Measurements from ENCODE around the gene PCNT. TPM values are rescaled to one million over a fixed set of nuclear protein-coding genes. Genes with fewer than 3 reads are reported as not detected.
A peak's percentile ranks its signal among the peaks of the same experiment; 100 is the strongest.

PCNT gene
- total RNA-seq, 1 experiment from 2014 or later, result 39.6 TPM

GRCh38 chr21:46362946-46363345 lies 39.0 kb downstream of the PCNT start:
- H3K4ac ChIP-seq (ENCODE audit: low read depth, low read length), result no peak overlapping the region
- H3K79me2 ChIP-seq (ENCODE audit: insufficient read depth, low read length), result no peaks in the 10 kb centered on the region
- H3K79me1 ChIP-seq (ENCODE audit: insufficient read depth, low read depth, low read length, poor library complexity, severe bottlenecking), result no peaks in the 10 kb centered on the region
- no peak overlapping the region for H3K56ac ChIP-seq (ENCODE audit: insufficient read length, low read depth, low read length)
- no peak overlapping the region for H3T11ph ChIP-seq (ENCODE audit: low read length)
- H3K9me3 Mint-ChIP-seq, result peaks cover 0 to 7% of the 10 kb centered on the region in 2 experiments; a peak in 1 of 5 replicates
- no peak overlapping the region for H3K18ac ChIP-seq (ENCODE audit: insufficient read length, low read depth, low read length)
- peak overlapping the region in 2 of 3 experiments; percentile 4 to 41; a peak in 1 of 7 replicates for H3K27ac Mint-ChIP-seq
- no peak overlapping the region for H2BK15ac ChIP-seq (ENCODE audit: low read depth, low read length)
- H3K27me3 Mint-ChIP-seq (ENCODE audit: low read depth), result no peaks in the 10 kb centered on the region
- no peak overlapping the region for H3K4me2 ChIP-seq (ENCODE audit: insufficient read depth, insufficient read length, low read length)
- no peak overlapping the region for H2BK120ac ChIP-seq (ENCODE audit: low read depth, low read length, poor library complexity, severe bottlenecking)
- H3K27me3 ChIP-seq (ENCODE audit: insufficient read depth, low read length), result no peaks in the 10 kb centered on the region
- H3K36me3 Mint-ChIP-seq (ENCODE audit: insufficient read depth in 1 of 3, low read depth in 3 of 3), result peaks cover 52 to 83% (median 72%) of the 10 kb centered on the region in 3 experiments
- no peak overlapping the region for H3K23ac ChIP-seq (ENCODE audit: insufficient read length, low read depth, low read length)
- WGBS (ENCODE audit: extremely low coverage, insufficient read length, low lambda C conversion rate), result no CpG with 5 or more reads among the region's 15 CpGs
- no peaks in the 10 kb centered on the region for H3K9me3 ChIP-seq (ENCODE audit: control insufficient read depth, low read depth, low read length)
- no peak overlapping the region for H4K8ac ChIP-seq (replicated peaks; ENCODE audit: insufficient read length, low read depth, low read length)
- no peak overlapping the region for H4K5ac ChIP-seq (ENCODE audit: insufficient read length, low read depth, low read length)
- H3K4me1 ChIP-seq (ENCODE audit: insufficient read depth, low read length), result no peaks in the 10 kb centered on the region
- H3K23me2 ChIP-seq (ENCODE audit: insufficient read length, low read depth, low read length, poor library complexity, severe bottlenecking), result no peaks in the 10 kb centered on the region
- H3K27ac ChIP-seq (ENCODE audit: insufficient read length, low read depth, low read length), result no peak overlapping the region
- no peak overlapping the region for H3K9ac ChIP-seq (ENCODE audit: extremely low read depth, insufficient read length, low read length)
- no peak overlapping the region for H2AK5ac ChIP-seq (ENCODE audit: insufficient read length, low read length)
- no peak overlapping the region for H2BK20ac ChIP-seq (ENCODE audit: low read depth, low read length, poor library complexity, severe bottlenecking)
- peak; percentile 12 for DNase-seq
- H4K91ac ChIP-seq (ENCODE audit: insufficient read length, low read depth, low read length), result no peak overlapping the region
- H4K20me1 ChIP-seq (ENCODE audit: control insufficient read depth, insufficient read depth, insufficient read length), result no peaks in the 10 kb centered on the region
- H2BK12ac ChIP-seq (ENCODE audit: insufficient read length, low read depth, low read length), result no peak overlapping the region
- H3K4me1 Mint-ChIP-seq, result no peaks in the 10 kb centered on the region
- no peak overlapping the region for H2BK5ac ChIP-seq (ENCODE audit: insufficient read length, low read length)
- no peak for TF ChIP-seq CTCF (conservative IDR thresholded peaks at IDR 0.05)
- H3K4me3 Mint-ChIP-seq, result no peak overlapping the region; a peak in 1 of 5 replicates
- H2AFZ ChIP-seq (ENCODE audit: low read length), result no peak overlapping the region
- no peak overlapping the region for H3K14ac ChIP-seq (ENCODE audit: insufficient read depth, low read length)

All from H9 (cell line).